Measurements from ENCODE around the gene METTL25B.

The METTL25B gene

DNA sequence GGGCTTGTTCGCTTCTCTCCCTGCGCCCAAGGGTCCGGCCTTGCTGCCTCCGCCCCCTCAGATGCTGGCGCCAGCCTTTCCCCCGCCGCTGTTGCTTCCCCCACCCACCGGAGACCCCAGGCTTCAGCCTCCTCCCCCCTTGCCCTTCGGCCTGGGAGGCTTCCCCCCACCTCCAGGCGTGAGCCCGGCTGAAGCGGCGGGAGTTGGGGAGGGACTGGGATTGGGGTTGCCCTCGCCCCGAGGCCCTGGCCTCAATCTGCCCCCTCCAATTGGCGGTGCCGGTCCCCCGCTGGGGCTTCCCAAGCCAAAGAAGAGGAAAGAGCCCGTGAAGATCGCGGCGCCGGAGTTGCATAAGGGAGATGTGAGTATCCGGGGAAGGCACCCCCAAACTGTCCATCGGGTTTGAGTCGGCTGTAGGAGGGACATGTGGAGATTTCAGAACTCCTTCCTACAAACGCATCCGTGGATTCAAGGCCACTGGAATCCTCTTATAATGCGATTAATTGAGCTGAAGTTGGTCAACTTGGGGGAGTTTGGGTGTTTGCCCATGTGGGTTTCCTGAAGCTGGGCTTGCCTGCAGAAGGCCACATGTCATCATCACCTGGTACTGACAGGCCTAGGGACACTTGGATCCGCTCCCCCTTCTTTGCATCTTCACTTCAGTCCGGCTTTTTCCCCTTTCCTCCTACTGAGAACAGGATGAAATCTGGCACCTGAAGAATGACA lies 39.8 kb downstream of the METTL25B start:
- H3K9me3 ChIP-seq (ENCODE audit: control insufficient read depth, insufficient read depth, low read length) = no peaks in the 10 kb centered on the region
- H3K9me2 ChIP-seq (replicated peaks; ENCODE audit: control insufficient read depth, low read length) = no peaks in the 10 kb centered on the region
- peak overlapping the region; percentile 57 for H3K27ac ChIP-seq (ENCODE audit: low read depth, low read length)
- H3K4me2 ChIP-seq (ENCODE audit: low read length) = peak overlapping the region; percentile 91
- peaks cover 43% of the 10 kb centered on the region for H3K36me3 ChIP-seq (ENCODE audit: control insufficient read depth, low read length)
- peaks cover 4% of the 10 kb centered on the region; the same call in 1 of the 2 replicates for H3F3A ChIP-seq (ENCODE audit: control insufficient read depth, insufficient read depth)
- H3K4me3 ChIP-seq (ENCODE audit: low read length) = peak overlapping the region; percentile 76
- H3K79me2 ChIP-seq (ENCODE audit: control insufficient read depth, low read length) = peaks cover 68% of the 10 kb centered on the region
- H4K20me1 ChIP-seq (ENCODE audit: control insufficient read depth, insufficient read depth, low read depth, low read length) = peaks cover 9% of the 10 kb centered on the region; the same call in 1 of the 2 replicates
- TF ChIP-seq, protein P1, sequence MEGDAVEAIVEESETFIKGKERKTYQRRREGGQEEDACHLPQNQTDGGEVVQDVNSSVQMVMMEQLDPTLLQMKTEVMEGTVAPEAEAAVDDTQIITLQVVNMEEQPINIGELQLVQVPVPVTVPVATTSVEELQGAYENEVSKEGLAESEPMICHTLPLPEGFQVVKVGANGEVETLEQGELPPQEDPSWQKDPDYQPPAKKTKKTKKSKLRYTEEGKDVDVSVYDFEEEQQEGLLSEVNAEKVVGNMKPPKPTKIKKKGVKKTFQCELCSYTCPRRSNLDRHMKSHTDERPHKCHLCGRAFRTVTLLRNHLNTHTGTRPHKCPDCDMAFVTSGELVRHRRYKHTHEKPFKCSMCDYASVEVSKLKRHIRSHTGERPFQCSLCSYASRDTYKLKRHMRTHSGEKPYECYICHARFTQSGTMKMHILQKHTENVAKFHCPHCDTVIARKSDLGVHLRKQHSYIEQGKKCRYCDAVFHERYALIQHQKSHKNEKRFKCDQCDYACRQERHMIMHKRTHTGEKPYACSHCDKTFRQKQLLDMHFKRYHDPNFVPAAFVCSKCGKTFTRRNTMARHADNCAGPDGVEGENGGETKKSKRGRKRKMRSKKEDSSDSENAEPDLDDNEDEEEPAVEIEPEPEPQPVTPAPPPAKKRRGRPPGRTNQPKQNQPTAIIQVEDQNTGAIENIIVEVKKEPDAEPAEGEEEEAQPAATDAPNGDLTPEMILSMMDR (IDR thresholded peaks at IDR 0.05; ENCODE audit: low read depth, low read length, poor library complexity, severe bottlenecking) = no peak
- TF ChIP-seq EZH2phosphoT487 (IDR thresholded peaks at IDR 0.05; ENCODE audit: borderline replicate concordance, low read length) = no peak
- H3K4me1 ChIP-seq (ENCODE audit: control insufficient read depth, low read length) = peaks cover 34% of the 10 kb centered on the region
- no peaks in the 10 kb centered on the region for H3K27me3 ChIP-seq (ENCODE audit: control insufficient read depth, low read length)

DNA sequence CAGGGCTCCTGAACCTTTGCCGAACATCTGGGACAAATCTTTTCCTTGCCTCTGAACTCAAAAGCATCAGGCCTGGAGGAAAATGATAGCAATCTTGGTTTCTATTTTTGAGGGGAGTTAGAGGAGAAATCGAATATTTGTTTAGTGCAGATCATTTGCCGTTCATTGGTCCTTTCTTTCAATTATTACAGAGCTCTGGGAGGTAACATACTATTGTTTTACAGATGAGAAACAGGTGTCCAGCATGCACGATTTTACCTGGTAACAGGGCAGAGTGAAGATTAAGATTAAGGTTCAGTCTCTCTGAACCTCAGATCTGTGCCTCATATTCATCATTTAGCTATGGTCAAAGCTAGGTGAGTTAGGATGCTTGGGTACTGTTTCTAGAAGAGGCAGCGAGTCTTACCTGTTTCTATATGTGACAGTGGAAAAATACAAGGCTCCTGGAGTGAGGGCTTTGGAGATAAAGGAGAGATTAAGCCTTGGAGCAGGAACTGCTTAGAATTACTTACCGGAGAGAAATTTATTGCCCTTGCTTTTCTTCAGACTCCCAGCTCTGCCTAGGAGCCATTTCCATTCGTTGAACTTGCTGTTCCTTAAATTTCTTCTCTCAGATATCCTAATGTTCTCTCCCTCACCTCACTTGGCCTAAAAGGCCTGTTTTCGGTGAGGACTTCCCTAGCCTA lies 40.5 kb downstream of the METTL25B start:
- TF ChIP-seq EZH2phosphoT487 (IDR thresholded peaks at IDR 0.05; ENCODE audit: borderline replicate concordance, low read length) = no peak
- TF ChIP-seq, protein P1 (IDR thresholded peaks at IDR 0.05; ENCODE audit: low read depth, low read length, poor library complexity, severe bottlenecking) = no peak
- H3K36me3 ChIP-seq (ENCODE audit: control insufficient read depth, low read length) = peaks cover 50% of the 10 kb centered on the region
- H3K27ac ChIP-seq (ENCODE audit: low read depth, low read length) = no peak overlapping the region

DNA sequence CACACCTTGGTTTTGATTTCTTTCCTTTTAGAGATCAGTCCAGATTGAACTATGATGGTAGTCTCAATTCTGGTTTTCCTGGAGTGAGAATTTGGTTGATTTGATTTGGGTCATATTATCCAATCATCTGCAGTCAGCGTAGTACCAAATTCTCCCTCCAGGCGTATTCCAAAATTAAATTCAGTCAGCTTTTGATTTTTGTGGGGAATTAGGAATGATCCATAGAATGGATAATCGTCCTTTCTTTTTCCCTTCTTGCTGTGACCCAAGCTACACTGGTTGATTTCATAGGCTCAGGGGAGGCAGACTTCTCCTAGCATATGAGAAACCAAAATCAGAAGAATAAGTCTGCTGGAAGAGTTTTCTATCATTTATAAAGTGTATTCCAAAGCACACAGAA lies 44.0 kb downstream of the METTL25B start:
- Histone ChIP-seq H3K27ac (ENCODE audit: low read depth, low read length) (no peak overlapping the region), H3K79me2 (ENCODE audit: control insufficient read depth, low read length) (peaks cover 96% of the 10 kb centered on the region), H3K4me1 (ENCODE audit: control insufficient read depth, low read length) (peaks cover 26% of the 10 kb centered on the region), H3K27me3 (ENCODE audit: control insufficient read depth, low read length) (no peaks in the 10 kb centered on the region), H3F3A (ENCODE audit: control insufficient read depth, insufficient read depth) (peaks cover 7% of the 10 kb centered on the region; the same call in 1 of the 2 replicates), H3K36me3 (ENCODE audit: control insufficient read depth, low read length) (peaks cover 57% of the 10 kb centered on the region), H3K4me2 (ENCODE audit: low read length) (no peak overlapping the region), H3K4me3 (ENCODE audit: low read length) (no peak overlapping the region), H3K9me3 (ENCODE audit: control insufficient read depth, insufficient read depth, low read length) (no peaks in the 10 kb centered on the region), H4K20me1 (ENCODE audit: control insufficient read depth, insufficient read depth, low read depth, low read length) (peaks cover 18% of the 10 kb centered on the region; the same call in 1 of the 2 replicates), H3K9me2 (replicated peaks; ENCODE audit: control insufficient read depth, low read length) (no peaks in the 10 kb centered on the region)
- TF ChIP-seq EZH2phosphoT487 (IDR thresholded peaks at IDR 0.05; ENCODE audit: borderline replicate concordance, low read length) = no peak
- TF ChIP-seq, protein P1 (IDR thresholded peaks at IDR 0.05; ENCODE audit: low read depth, low read length, poor library complexity, severe bottlenecking) = no peak

More for the DNA sequence above, 40.5 kb downstream of the METTL25B start:
- peaks cover 75% of the 10 kb centered on the region for H3K79me2 ChIP-seq (ENCODE audit: control insufficient read depth, low read length)
- peak overlapping the region; percentile 76 for H3K4me3 ChIP-seq (ENCODE audit: low read length)
- peaks cover 34% of the 10 kb centered on the region for H3K4me1 ChIP-seq (ENCODE audit: control insufficient read depth, low read length)
- H3K27me3 ChIP-seq (ENCODE audit: control insufficient read depth, low read length) = no peaks in the 10 kb centered on the region
- peak overlapping the region; percentile 91 for H3K4me2 ChIP-seq (ENCODE audit: low read length)
- no peaks in the 10 kb centered on the region for H3K9me2 ChIP-seq (replicated peaks; ENCODE audit: control insufficient read depth, low read length)
- peaks cover 15% of the 10 kb centered on the region; the same call in 1 of the 2 replicates for H4K20me1 ChIP-seq (ENCODE audit: control insufficient read depth, insufficient read depth, low read depth, low read length)
- H3F3A ChIP-seq (ENCODE audit: control insufficient read depth, insufficient read depth) = peaks cover 4% of the 10 kb centered on the region; the same call in 1 of the 2 replicates
- no peaks in the 10 kb centered on the region for H3K9me3 ChIP-seq (ENCODE audit: control insufficient read depth, insufficient read depth, low read length)
